ENCODE measurements around the gene SPEF2. TPM values are rescaled to one million over a fixed set of nuclear protein-coding genes. Genes with fewer than 3 reads are reported as not detected.

SPEF2 gene
- total RNA-seq, 1 experiment from 2014 or later: 0.15 TPM

DNA sequence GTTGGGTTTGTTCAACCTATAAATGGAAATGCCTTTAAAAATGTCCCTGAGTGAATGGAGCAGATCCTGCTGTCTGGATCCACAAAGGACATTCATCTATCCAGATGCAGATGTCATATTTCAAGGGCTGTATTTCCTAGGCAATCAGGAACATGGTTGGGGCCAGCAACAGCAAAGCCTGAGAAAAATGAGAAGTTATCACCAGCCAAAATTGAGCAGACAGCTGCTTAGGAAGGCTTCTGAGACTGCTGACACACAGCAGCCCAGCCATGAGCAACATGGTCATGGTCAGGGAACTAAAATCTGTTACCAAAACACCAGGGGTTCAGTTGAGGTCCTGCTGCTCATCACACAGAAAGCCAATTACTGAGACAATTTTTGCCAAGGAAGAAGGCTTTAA is 229.8 kb downstream of the SPEF2 start:
- peaks cover 48% of the 10 kb centered on the region for H3K36me3 Mint-ChIP-seq
- peaks cover 59% of the 10 kb centered on the region for H3K9me3 Mint-ChIP-seq

More for the DNA sequence above, 229.8 kb downstream of the SPEF2 start:
- H3K4me3 Mint-ChIP-seq: no peak overlapping the region
- ATAC-seq (no peak), DNase-seq (ENCODE audit: low spot score) (no peak)
- peaks cover 7% of the 10 kb centered on the region for H3K4me1 Mint-ChIP-seq
- ChIA-PET CTCF (no interaction called here), POLR2A (no interaction called here)
- TF ChIP-seq RORB (CRISPR knock-in tag; IDR thresholded peaks at IDR 0.05) (no peak), NR1H2 (CRISPR knock-in tag; IDR thresholded peaks at IDR 0.05) (no peak), GABPB1 (CRISPR knock-in tag; IDR thresholded peaks at IDR 0.05) (no peak), RELA (CRISPR knock-in tag; IDR thresholded peaks at IDR 0.05; ENCODE audit: borderline replicate concordance) (no peak), JAZF1 (CRISPR knock-in tag; IDR thresholded peaks at IDR 0.05) (no peak), SOX15 (CRISPR knock-in tag; IDR thresholded peaks at IDR 0.05) (no peak), ZBTB21 (CRISPR knock-in tag; IDR thresholded peaks at IDR 0.05; ENCODE audit: borderline replicate concordance) (no peak), GRHL2 (CRISPR knock-in tag; IDR thresholded peaks at IDR 0.05; ENCODE audit: insufficient replicate concordance, severe bottlenecking) (no peak), EMX1 (CRISPR knock-in tag; IDR thresholded peaks at IDR 0.05) (no peak), NR2C2 (CRISPR knock-in tag; IDR thresholded peaks at IDR 0.05) (no peak)
- TF ChIP-seq, protein P1, sequence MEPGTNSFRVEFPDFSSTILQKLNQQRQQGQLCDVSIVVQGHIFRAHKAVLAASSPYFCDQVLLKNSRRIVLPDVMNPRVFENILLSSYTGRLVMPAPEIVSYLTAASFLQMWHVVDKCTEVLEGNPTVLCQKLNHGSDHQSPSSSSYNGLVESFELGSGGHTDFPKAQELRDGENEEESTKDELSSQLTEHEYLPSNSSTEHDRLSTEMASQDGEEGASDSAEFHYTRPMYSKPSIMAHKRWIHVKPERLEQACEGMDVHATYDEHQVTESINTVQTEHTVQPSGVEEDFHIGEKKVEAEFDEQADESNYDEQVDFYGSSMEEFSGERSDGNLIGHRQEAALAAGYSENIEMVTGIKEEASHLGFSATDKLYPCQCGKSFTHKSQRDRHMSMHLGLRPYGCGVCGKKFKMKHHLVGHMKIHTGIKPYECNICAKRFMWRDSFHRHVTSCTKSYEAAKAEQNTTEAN (CRISPR knock-in tag; IDR thresholded peaks at IDR 0.05): no peak
- TF ChIP-seq, protein P2, sequence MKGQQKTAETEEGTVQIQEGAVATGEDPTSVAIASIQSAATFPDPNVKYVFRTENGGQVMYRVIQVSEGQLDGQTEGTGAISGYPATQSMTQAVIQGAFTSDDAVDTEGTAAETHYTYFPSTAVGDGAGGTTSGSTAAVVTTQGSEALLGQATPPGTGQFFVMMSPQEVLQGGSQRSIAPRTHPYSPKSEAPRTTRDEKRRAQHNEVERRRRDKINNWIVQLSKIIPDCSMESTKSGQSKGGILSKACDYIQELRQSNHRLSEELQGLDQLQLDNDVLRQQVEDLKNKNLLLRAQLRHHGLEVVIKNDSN (CRISPR knock-in tag; IDR thresholded peaks at IDR 0.05): no peak
- TF ChIP-seq, protein P3, sequence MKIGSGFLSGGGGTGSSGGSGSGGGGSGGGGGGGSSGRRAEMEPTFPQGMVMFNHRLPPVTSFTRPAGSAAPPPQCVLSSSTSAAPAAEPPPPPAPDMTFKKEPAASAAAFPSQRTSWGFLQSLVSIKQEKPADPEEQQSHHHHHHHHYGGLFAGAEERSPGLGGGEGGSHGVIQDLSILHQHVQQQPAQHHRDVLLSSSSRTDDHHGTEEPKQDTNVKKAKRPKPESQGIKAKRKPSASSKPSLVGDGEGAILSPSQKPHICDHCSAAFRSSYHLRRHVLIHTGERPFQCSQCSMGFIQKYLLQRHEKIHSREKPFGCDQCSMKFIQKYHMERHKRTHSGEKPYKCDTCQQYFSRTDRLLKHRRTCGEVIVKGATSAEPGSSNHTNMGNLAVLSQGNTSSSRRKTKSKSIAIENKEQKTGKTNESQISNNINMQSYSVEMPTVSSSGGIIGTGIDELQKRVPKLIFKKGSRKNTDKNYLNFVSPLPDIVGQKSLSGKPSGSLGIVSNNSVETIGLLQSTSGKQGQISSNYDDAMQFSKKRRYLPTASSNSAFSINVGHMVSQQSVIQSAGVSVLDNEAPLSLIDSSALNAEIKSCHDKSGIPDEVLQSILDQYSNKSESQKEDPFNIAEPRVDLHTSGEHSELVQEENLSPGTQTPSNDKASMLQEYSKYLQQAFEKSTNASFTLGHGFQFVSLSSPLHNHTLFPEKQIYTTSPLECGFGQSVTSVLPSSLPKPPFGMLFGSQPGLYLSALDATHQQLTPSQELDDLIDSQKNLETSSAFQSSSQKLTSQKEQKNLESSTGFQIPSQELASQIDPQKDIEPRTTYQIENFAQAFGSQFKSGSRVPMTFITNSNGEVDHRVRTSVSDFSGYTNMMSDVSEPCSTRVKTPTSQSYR (CRISPR knock-in tag; IDR thresholded peaks at IDR 0.05): no peak
- TF ChIP-seq, protein P4, sequence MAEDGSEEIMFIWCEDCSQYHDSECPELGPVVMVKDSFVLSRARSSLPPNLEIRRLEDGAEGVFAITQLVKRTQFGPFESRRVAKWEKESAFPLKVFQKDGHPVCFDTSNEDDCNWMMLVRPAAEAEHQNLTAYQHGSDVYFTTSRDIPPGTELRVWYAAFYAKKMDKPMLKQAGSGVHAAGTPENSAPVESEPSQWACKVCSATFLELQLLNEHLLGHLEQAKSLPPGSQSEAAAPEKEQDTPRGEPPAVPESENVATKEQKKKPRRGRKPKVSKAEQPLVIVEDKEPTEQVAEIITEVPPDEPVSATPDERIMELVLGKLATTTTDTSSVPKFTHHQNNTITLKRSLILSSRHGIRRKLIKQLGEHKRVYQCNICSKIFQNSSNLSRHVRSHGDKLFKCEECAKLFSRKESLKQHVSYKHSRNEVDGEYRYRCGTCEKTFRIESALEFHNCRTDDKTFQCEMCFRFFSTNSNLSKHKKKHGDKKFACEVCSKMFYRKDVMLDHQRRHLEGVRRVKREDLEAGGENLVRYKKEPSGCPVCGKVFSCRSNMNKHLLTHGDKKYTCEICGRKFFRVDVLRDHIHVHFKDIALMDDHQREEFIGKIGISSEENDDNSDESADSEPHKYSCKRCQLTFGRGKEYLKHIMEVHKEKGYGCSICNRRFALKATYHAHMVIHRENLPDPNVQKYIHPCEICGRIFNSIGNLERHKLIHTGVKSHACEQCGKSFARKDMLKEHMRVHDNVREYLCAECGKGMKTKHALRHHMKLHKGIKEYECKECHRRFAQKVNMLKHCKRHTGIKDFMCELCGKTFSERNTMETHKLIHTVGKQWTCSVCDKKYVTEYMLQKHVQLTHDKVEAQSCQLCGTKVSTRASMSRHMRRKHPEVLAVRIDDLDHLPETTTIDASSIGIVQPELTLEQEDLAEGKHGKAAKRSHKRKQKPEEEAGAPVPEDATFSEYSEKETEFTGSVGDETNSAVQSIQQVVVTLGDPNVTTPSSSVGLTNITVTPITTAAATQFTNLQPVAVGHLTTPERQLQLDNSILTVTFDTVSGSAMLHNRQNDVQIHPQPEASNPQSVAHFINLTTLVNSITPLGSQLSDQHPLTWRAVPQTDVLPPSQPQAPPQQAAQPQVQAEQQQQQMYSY (CRISPR knock-in tag; IDR thresholded peaks at IDR 0.05): no peak
- TF ChIP-seq, protein P5, sequence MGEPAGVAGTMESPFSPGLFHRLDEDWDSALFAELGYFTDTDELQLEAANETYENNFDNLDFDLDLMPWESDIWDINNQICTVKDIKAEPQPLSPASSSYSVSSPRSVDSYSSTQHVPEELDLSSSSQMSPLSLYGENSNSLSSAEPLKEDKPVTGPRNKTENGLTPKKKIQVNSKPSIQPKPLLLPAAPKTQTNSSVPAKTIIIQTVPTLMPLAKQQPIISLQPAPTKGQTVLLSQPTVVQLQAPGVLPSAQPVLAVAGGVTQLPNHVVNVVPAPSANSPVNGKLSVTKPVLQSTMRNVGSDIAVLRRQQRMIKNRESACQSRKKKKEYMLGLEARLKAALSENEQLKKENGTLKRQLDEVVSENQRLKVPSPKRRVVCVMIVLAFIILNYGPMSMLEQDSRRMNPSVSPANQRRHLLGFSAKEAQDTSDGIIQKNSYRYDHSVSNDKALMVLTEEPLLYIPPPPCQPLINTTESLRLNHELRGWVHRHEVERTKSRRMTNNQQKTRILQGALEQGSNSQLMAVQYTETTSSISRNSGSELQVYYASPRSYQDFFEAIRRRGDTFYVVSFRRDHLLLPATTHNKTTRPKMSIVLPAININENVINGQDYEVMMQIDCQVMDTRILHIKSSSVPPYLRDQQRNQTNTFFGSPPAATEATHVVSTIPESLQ (CRISPR knock-in tag; IDR thresholded peaks at IDR 0.05): no peak
- TF ChIP-seq, protein P6, sequence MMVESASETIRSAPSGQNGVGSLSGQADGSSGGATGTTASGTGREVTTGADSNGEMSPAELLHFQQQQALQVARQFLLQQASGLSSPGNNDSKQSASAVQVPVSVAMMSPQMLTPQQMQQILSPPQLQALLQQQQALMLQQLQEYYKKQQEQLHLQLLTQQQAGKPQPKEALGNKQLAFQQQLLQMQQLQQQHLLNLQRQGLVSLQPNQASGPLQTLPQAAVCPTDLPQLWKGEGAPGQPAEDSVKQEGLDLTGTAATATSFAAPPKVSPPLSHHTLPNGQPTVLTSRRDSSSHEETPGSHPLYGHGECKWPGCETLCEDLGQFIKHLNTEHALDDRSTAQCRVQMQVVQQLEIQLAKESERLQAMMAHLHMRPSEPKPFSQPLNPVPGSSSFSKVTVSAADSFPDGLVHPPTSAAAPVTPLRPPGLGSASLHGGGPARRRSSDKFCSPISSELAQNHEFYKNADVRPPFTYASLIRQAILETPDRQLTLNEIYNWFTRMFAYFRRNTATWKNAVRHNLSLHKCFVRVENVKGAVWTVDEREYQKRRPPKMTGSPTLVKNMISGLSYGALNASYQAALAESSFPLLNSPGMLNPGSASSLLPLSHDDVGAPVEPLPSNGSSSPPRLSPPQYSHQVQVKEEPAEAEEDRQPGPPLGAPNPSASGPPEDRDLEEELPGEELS (CRISPR knock-in tag; IDR thresholded peaks at IDR 0.05): no peak
- TF ChIP-seq, protein P7, sequence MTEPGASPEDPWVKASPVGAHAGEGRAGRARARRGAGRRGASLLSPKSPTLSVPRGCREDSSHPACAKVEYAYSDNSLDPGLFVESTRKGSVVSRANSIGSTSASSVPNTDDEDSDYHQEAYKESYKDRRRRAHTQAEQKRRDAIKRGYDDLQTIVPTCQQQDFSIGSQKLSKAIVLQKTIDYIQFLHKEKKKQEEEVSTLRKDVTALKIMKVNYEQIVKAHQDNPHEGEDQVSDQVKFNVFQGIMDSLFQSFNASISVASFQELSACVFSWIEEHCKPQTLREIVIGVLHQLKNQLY (CRISPR knock-in tag; IDR thresholded peaks at IDR 0.05): no peak
- TF ChIP-seq, protein P8, sequence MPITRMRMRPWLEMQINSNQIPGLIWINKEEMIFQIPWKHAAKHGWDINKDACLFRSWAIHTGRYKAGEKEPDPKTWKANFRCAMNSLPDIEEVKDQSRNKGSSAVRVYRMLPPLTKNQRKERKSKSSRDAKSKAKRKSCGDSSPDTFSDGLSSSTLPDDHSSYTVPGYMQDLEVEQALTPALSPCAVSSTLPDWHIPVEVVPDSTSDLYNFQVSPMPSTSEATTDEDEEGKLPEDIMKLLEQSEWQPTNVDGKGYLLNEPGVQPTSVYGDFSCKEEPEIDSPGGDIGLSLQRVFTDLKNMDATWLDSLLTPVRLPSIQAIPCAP (CRISPR knock-in tag; IDR thresholded peaks at IDR 0.05): no peak
- TF ChIP-seq, protein P9, sequence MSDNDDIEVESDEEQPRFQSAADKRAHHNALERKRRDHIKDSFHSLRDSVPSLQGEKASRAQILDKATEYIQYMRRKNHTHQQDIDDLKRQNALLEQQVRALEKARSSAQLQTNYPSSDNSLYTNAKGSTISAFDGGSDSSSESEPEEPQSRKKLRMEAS (CRISPR knock-in tag; IDR thresholded peaks at IDR 0.05): no peak
- TF ChIP-seq, protein P10, sequence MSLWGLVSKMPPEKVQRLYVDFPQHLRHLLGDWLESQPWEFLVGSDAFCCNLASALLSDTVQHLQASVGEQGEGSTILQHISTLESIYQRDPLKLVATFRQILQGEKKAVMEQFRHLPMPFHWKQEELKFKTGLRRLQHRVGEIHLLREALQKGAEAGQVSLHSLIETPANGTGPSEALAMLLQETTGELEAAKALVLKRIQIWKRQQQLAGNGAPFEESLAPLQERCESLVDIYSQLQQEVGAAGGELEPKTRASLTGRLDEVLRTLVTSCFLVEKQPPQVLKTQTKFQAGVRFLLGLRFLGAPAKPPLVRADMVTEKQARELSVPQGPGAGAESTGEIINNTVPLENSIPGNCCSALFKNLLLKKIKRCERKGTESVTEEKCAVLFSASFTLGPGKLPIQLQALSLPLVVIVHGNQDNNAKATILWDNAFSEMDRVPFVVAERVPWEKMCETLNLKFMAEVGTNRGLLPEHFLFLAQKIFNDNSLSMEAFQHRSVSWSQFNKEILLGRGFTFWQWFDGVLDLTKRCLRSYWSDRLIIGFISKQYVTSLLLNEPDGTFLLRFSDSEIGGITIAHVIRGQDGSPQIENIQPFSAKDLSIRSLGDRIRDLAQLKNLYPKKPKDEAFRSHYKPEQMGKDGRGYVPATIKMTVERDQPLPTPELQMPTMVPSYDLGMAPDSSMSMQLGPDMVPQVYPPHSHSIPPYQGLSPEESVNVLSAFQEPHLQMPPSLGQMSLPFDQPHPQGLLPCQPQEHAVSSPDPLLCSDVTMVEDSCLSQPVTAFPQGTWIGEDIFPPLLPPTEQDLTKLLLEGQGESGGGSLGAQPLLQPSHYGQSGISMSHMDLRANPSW (CRISPR knock-in tag; conservative IDR thresholded peaks at IDR 0.05; ENCODE audit: low read depth): no peak
- H3K27ac Mint-ChIP-seq: no peak overlapping the region
- peaks cover 2% of the 10 kb centered on the region; the same call in 1 of the 2 replicates for H3K27me3 Mint-ChIP-seq (ENCODE audit: low read depth)
